Esophagus squamous epithelium (tissue), 5 donors: ENCODE measurements around the gene B4GALT3. TPM values are rescaled to one million over a fixed set of nuclear protein-coding genes. Genes with fewer than 3 reads are reported as not detected.

ENCODE experiments used
- DNase-seq: peaks from one replicate; lab custom pipeline; 2025; lab: John Stamatoyannopoulos, UW
- H3K27ac ChIP-seq, 4 donors: fragments of 200-600 bp; sonication (generic); one replicate each; pipeline ENCODE4 v1.5.1; 2016 to 2019; ENCODE audit warnings: mild to moderate bottlenecking in 1 of 4
- H3K27me3 ChIP-seq, 4 donors: fragments of 200-600 bp; sonication (generic); 1 replicate in 3 of 4; 2 replicates in 1 of 4; pipeline versions ENCODE4 v1.5.1 to v1.6.0; 2017 to 2021; ENCODE audit warnings: antibody characterized with exemption in 1 of 4
- H3K36me3 ChIP-seq, 3 donors: fragments of 200-600 bp; sonication (generic); one replicate each; pipeline ENCODE4 v1.5.1; 2016 to 2019
- H3K4me1 ChIP-seq, 3 donors: fragments of 200-600 bp; sonication (generic); one replicate each; pipeline ENCODE4 v1.5.1; 2017 to 2019
- H3K4me3 ChIP-seq, 4 donors: fragments of 200-600 bp; sonication (generic); 1 replicate in 3 of 4; 2 replicates in 1 of 4; pipeline ENCODE4 v1.5.1; 2016 to 2019; ENCODE audit warnings: mild to moderate bottlenecking in 2 of 4, moderate library complexity in 1 of 4
- H3K9me3 ChIP-seq, 3 donors: fragments of 200-600 bp; sonication (generic); one replicate each; pipeline ENCODE4 v1.5.1; 2016 to 2019
- POLR2A ChIP-seq, 4 donors: fragments of 450-650 bp; IDR thresholded peaks; one replicate each; pipeline ENCODE4 v1.6.1; 2017; ENCODE audit warnings: antibody characterized with exemption in 4 of 4, mild to moderate bottlenecking in 4 of 4, moderate library complexity in 3 of 4
- WGBS, 2 donors: methylation state at CpG; one replicate each; pipeline ENCODE4 v1.1.5; 2018; 5-methylcytosine and 5-hydroxymethylcytosine counted together
- intact Hi-C: fragments of 100-400 bp; cut with DNase I; formaldehyde crosslinking; loops from one replicate; pipeline ENCODE4 v1.15.0; 2022
- total RNA-seq, 4 donors: library from RNA; depleted of rRNA; stranded (reverse); fragments of >200 nt; gene quantifications; one replicate each; pipeline ENCODE4 v1.1.0, GENCODE V29; 2016
- TF ChIP-seq, protein P1 (sequence below), 6 experiments: fragments of 450-650 bp in 4 of 6; fragments of 200-600 bp in 2 of 6; sonication (generic) in 2 of 6; IDR thresholded peaks; one replicate each; pipeline ENCODE4 v1.5.1; 2016 to 2019; ENCODE audit warnings: antibody characterized with exemption in 6 of 6, mild to moderate bottlenecking in 4 of 6, moderate library complexity in 4 of 6
- donor health status: DM: yes; HTN: yes; CAD: no.

The B4GALT3 gene
- total RNA-seq, 4 donors from 2014 or later = 16.1 to 29.9 (median 18.1) TPM

- Histone ChIP-seq H3K27me3 (no peaks in the 10 kb centered on the region), H3K4me3 (no peak overlapping the region), H3K9me3 (no peaks in the 10 kb centered on the region), H3K4me1 (no peaks in the 10 kb centered on the region), H3K27ac (no peak overlapping the region), H3K36me3 (peaks cover under 1 to 12% (median 5%) of the 10 kb centered on the region in 3 donors)
- TF ChIP-seq, protein P1, sequence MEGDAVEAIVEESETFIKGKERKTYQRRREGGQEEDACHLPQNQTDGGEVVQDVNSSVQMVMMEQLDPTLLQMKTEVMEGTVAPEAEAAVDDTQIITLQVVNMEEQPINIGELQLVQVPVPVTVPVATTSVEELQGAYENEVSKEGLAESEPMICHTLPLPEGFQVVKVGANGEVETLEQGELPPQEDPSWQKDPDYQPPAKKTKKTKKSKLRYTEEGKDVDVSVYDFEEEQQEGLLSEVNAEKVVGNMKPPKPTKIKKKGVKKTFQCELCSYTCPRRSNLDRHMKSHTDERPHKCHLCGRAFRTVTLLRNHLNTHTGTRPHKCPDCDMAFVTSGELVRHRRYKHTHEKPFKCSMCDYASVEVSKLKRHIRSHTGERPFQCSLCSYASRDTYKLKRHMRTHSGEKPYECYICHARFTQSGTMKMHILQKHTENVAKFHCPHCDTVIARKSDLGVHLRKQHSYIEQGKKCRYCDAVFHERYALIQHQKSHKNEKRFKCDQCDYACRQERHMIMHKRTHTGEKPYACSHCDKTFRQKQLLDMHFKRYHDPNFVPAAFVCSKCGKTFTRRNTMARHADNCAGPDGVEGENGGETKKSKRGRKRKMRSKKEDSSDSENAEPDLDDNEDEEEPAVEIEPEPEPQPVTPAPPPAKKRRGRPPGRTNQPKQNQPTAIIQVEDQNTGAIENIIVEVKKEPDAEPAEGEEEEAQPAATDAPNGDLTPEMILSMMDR (IDR thresholded peaks at IDR 0.05) = no peak
- no peak for TF ChIP-seq POLR2A (IDR thresholded peaks at IDR 0.05)
- intact Hi-C loops = no loop called here
- no peak for DNase-seq
- 85 to 90% methylated on average over 4 to 5 of the region's 5 CpGs for WGBS, 2 donors
Measured at GRCh38 chr1:161219078-161219892, 42.0 kb upstream of the B4GALT3 start.

DNA sequence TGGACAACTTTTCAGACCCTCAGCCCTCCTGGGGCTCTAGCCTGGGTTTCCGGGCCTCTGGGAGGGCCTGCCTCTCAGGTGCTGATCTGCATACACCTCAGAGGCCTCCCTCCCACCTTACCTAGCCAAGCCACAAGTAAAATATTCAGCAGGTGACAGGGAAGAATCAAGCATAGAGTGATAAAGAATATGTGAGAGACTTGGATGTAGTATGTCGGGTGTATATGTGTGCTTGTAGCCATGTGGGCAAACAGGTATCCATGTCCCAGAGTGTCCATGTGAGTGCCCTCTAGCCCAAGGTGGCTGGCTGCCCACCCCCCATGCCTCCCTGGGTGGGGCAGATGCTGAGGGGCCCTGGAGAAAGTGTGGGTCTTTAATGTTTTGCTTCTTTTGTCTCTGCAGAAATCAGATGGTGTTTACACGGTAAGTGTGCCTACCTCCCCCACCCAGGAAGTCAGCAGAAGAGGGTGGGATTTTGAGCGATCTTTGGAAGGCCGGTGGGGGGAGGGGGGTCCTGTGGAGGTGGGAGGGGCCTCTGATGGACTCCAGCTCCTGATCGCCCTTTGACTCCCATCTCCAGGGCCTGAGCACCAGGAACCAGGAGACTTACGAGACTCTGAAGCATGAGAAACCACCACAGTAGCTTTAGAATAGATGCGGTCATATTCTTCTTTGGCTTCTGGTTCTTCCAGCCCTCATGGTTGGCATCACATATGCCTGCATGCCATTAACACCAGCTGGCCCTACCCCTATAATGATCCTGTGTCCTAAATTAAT lies 41.2 kb upstream of the B4GALT3 start:
- Histone ChIP-seq H3K27me3 (no peaks in the 10 kb centered on the region), H3K36me3 (peaks cover 9 to 20% (median 13%) of the 10 kb centered on the region in 3 donors), H3K27ac (no peak overlapping the region), H3K4me1 (no peaks in the 10 kb centered on the region), H3K9me3 (no peaks in the 10 kb centered on the region), H3K4me3 (no peak overlapping the region)
- 63 to 88% methylated on average over 4 to 8 of the region's 8 CpGs for WGBS, 2 donors
- intact Hi-C loops = no loop called here
- DNase-seq = no peak
- TF ChIP-seq, protein P1 (IDR thresholded peaks at IDR 0.05) = no peak
- no peak for TF ChIP-seq POLR2A (IDR thresholded peaks at IDR 0.05)

DNA sequence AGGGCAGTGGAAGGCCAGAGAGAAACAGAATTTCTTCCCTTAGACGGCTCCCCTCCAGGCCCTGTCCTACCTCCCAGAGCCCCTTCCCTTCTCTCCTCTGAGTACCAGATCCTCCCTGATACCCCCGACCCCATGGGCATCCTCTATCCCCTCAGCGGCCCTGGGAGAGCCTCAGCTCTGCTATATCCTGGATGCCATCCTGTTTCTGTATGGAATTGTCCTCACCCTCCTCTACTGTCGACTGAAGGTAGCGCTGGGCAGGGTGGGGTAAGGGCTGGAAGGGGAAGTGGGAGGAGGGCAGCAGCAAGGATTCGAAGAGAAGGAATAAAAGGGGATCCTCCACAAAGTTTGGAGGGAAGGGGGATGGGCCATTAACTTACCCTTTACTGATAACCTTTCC lies 40.5 kb upstream of the B4GALT3 start:
- Histone ChIP-seq H3K27me3 (no peaks in the 10 kb centered on the region), H3K27ac (peak overlapping the region in 3 of 4 donors; percentile 44 to 73 (median 67)), H3K36me3 (peaks cover 14 to 27% (median 19%) of the 10 kb centered on the region in 3 donors), H3K9me3 (no peaks in the 10 kb centered on the region), H3K4me1 (no peaks in the 10 kb centered on the region), H3K4me3 (peak overlapping the region in 2 of 4 donors; percentile 4 to 5)
- DNase-seq = no peak
- TF ChIP-seq, protein P1 (IDR thresholded peaks at IDR 0.05) = no peak
- no peak for TF ChIP-seq POLR2A (IDR thresholded peaks at IDR 0.05)
- 30 to 64% methylated on average over 2 to 6 of the region's 6 CpGs for WGBS, 2 donors
- intact Hi-C loops = no loop called here

GRCh38 chr1:161216945-161217712 lies 39.8 kb upstream of the B4GALT3 start:
- WGBS, 2 donors = 60% methylated on average over 7 of the region's 7 CpGs
- no peak for DNase-seq
- peak overlapping the region in 3 of 4 donors; percentile 15 to 49 (median 30) for H3K4me3 ChIP-seq

More at GRCh38 chr1:161216945-161217712, 39.8 kb upstream of the B4GALT3 start:
- Histone ChIP-seq H3K36me3 (peaks cover 21 to 34% (median 24%) of the 10 kb centered on the region in 3 donors), H3K4me1 (no peaks in the 10 kb centered on the region), H3K27me3 (no peaks in the 10 kb centered on the region), H3K9me3 (no peaks in the 10 kb centered on the region), H3K27ac (peak overlapping the region; percentile 19 to 86 (median 58))
- intact Hi-C loops = no loop called here
- TF ChIP-seq, protein P1 (IDR thresholded peaks at IDR 0.05) = no peak
- TF ChIP-seq POLR2A (IDR thresholded peaks at IDR 0.05) = peak in 1 of 4 donors; percentile 41
